Measurements from ENCODE around the gene NLGN4Y. TPM values are rescaled to one million over a fixed set of nuclear protein-coding genes. Genes with fewer than 3 reads are reported as not detected.

NLGN4Y gene
- total and polyA plus RNA-seq, 10 of the 15 experiments (the other 5 are each of a cell fraction or from before 2014, with no cell fraction given) = not detected

DNA sequence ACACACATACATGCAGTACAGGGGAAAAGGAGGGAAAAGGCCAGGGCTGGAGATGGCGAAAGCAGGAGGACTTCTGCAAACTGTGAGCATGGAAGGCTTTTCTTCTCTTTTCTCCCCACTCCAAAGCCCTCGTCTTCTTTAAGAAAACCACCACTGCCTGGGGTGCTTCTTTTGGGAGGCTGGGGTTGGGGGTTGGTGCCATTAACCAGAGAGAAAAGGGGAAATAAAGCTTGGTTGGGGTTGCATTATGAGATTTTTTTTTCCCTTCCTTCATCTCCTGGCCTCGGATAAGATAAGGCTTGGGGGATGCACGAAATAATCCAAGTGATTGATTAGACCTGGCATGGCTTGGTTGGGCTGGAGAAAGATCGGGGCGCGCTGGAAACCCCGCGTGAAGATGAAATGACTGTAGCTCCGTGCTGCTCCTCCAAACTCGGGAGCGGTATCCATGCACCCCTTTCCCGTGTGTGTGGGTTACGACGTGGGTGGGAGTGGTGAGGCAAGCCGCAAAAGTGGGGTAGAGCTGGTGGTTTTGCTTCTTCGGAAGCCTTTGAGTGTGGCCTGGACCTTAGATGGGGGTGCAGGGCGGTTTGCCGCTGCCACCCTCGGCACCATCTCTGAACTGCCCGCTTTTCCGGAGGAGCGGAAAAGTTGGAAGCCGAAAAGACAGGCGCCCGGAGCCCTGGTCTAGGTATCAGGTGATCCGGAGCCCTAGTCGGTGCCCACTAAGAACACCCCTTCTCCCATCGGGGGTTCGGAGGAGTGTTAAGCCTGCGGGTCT lies 648 bp upstream of the NLGN4Y start:
- H2AFZ ChIP-seq (ENCODE audit: control insufficient read depth, low read depth, low read length) = no peak overlapping the region
- no peaks in the 10 kb centered on the region for H3K36me3 ChIP-seq (ENCODE audit: control insufficient read depth in 2 of 2, insufficient read depth in 2 of 2, low read length in 1 of 2)
- no TSS peak for BruUV-seq (replicated peaks)
- TF ChIP-seq CBFB (IDR thresholded peaks at IDR 0.05; ENCODE audit: low read depth) (no peak), PAX5 (IDR thresholded peaks at IDR 0.05; ENCODE audit: borderline replicate concordance, low read depth, low read length) (no peak), BACH1 (IDR thresholded peaks at IDR 0.05; ENCODE audit: borderline replicate concordance) (no peak), STAT1 (conservative IDR thresholded peaks at IDR 0.05) (no peak), SIX5 (IDR thresholded peaks at IDR 0.05; ENCODE audit: low read depth, low read length, severe bottlenecking) (no peak), POLR2A (IDR thresholded peaks at IDR 0.05; ENCODE audit: low read depth, low read length) (no peak), FOXM1 (IDR thresholded peaks at IDR 0.05; ENCODE audit: low read depth, low read length) (no peak), POU2F2 (IDR thresholded peaks at IDR 0.05; ENCODE audit: borderline replicate concordance, low read depth, low read length) (no peak), KLF5 (IDR thresholded peaks at IDR 0.05; ENCODE audit: partially characterized antibody) (no peak)
- TF ChIP-seq, protein P1, sequence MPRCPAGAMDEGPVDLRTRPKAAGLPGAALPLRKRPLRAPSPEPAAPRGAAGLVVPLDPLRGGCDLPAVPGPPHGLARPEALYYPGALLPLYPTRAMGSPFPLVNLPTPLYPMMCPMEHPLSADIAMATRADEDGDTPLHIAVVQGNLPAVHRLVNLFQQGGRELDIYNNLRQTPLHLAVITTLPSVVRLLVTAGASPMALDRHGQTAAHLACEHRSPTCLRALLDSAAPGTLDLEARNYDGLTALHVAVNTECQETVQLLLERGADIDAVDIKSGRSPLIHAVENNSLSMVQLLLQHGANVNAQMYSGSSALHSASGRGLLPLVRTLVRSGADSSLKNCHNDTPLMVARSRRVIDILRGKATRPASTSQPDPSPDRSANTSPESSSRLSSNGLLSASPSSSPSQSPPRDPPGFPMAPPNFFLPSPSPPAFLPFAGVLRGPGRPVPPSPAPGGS (IDR thresholded peaks at IDR 0.05; ENCODE audit: borderline replicate concordance, insufficient read depth, low read depth, low read length, poor library complexity, severe bottlenecking) = no peak
- TF ChIP-seq, protein P2, sequence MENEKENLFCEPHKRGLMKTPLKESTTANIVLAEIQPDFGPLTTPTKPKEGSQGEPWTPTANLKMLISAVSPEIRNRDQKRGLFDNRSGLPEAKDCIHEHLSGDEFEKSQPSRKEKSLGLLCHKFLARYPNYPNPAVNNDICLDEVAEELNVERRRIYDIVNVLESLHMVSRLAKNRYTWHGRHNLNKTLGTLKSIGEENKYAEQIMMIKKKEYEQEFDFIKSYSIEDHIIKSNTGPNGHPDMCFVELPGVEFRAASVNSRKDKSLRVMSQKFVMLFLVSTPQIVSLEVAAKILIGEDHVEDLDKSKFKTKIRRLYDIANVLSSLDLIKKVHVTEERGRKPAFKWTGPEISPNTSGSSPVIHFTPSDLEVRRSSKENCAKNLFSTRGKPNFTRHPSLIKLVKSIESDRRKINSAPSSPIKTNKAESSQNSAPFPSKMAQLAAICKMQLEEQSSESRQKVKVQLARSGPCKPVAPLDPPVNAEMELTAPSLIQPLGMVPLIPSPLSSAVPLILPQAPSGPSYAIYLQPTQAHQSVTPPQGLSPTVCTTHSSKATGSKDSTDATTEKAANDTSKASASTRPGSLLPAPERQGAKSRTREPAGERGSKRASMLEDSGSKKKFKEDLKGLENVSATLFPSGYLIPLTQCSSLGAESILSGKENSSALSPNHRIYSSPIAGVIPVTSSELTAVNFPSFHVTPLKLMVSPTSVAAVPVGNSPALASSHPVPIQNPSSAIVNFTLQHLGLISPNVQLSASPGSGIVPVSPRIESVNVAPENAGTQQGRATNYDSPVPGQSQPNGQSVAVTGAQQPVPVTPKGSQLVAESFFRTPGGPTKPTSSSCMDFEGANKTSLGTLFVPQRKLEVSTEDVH (IDR thresholded peaks at IDR 0.05; ENCODE audit: low read depth, partially characterized antibody) = no peak
- TF ChIP-seq, protein P3, sequence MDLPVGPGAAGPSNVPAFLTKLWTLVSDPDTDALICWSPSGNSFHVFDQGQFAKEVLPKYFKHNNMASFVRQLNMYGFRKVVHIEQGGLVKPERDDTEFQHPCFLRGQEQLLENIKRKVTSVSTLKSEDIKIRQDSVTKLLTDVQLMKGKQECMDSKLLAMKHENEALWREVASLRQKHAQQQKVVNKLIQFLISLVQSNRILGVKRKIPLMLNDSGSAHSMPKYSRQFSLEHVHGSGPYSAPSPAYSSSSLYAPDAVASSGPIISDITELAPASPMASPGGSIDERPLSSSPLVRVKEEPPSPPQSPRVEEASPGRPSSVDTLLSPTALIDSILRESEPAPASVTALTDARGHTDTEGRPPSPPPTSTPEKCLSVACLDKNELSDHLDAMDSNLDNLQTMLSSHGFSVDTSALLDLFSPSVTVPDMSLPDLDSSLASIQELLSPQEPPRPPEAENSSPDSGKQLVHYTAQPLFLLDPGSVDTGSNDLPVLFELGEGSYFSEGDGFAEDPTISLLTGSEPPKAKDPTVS (IDR thresholded peaks at IDR 0.05; ENCODE audit: low read depth, low read length) = no peak
- TF ChIP-seq, protein P4, sequence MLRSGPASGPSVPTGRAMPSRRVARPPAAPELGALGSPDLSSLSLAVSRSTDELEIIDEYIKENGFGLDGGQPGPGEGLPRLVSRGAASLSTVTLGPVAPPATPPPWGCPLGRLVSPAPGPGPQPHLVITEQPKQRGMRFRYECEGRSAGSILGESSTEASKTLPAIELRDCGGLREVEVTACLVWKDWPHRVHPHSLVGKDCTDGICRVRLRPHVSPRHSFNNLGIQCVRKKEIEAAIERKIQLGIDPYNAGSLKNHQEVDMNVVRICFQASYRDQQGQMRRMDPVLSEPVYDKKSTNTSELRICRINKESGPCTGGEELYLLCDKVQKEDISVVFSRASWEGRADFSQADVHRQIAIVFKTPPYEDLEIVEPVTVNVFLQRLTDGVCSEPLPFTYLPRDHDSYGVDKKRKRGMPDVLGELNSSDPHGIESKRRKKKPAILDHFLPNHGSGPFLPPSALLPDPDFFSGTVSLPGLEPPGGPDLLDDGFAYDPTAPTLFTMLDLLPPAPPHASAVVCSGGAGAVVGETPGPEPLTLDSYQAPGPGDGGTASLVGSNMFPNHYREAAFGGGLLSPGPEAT (IDR thresholded peaks at IDR 0.05; ENCODE audit: low read depth) = no peak
- TF ChIP-seq, protein P5, sequence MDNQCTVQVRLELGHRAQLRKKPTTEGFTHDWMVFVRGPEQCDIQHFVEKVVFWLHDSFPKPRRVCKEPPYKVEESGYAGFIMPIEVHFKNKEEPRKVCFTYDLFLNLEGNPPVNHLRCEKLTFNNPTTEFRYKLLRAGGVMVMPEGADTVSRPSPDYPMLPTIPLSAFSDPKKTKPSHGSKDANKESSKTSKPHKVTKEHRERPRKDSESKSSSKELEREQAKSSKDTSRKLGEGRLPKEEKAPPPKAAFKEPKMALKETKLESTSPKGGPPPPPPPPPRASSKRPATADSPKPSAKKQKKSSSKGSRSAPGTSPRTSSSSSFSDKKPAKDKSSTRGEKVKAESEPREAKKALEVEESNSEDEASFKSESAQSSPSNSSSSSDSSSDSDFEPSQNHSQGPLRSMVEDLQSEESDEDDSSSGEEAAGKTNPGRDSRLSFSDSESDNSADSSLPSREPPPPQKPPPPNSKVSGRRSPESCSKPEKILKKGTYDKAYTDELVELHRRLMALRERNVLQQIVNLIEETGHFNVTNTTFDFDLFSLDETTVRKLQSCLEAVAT (IDR thresholded peaks at IDR 0.05) = no peak
- intact Hi-C loops (cut with micrococcal nuclease; ENCODE audit: unreplicated experiment) = no loop called here
- no peaks in the 10 kb centered on the region for H4K20me1 ChIP-seq (ENCODE audit: control insufficient read depth, insufficient read depth)
- no peak overlapping the region for H3K9ac ChIP-seq (ENCODE audit: control insufficient read depth, insufficient read depth, low read length)
- no peak overlapping the region for H3K27ac ChIP-seq (ENCODE audit: control insufficient read depth, insufficient read depth)
- no peaks in the 10 kb centered on the region for H3K27me3 ChIP-seq (replicated peaks in 1 of 2; ENCODE audit: control insufficient read depth in 2 of 2, insufficient read depth in 2 of 2, low read length in 1 of 2)
- FAIRE-seq (no peak), ATAC-seq (no peak), DNase-seq (ENCODE audit: low read depth, low spot score) (no peak)
- H3K4me1 ChIP-seq (ENCODE audit: control insufficient read depth, insufficient read depth, low read length) = no peaks in the 10 kb centered on the region
- no CpG with 5 or more reads among the region's 31 CpGs for WGBS (ENCODE audit: insufficient coverage, insufficient replicate concordance, low lambda C conversion rate, missing lambda C conversion rate)
- H3K9me3 ChIP-seq (replicated peaks; ENCODE audit: control insufficient read depth, insufficient read depth, low read length) = no peaks in the 10 kb centered on the region
- no peak overlapping the region for H3K4me2 ChIP-seq (ENCODE audit: control insufficient read depth, insufficient read depth)
- no peak overlapping the region for H3K4me3 ChIP-seq
- CTCF ChIA-PET = no interaction called here
- SMC1A ChIA-PET (ENCODE audit: uncharacterized antibody, unreplicated experiment) = no interaction called here
- H3K79me2 ChIP-seq (ENCODE audit: control insufficient read depth, insufficient read depth, low read length) = no peaks in the 10 kb centered on the region
- RAD21 ChIA-PET (ENCODE audit: unreplicated experiment) = no interaction called here
- in situ Hi-C loops (cut with MboI) = no loop called here
- POLR2A ChIA-PET = no interaction called here

All from GM12878 (cell line).